ENCODE data around the gene CENPO. TPM values are rescaled to one million over a fixed set of nuclear protein-coding genes. Genes with fewer than 3 reads are reported as not detected.

The CENPO gene
- total and polyA plus RNA-seq, 5 donors from 2014 or later = 1.2 to 9.2 (median 3.6) TPM

DNA sequence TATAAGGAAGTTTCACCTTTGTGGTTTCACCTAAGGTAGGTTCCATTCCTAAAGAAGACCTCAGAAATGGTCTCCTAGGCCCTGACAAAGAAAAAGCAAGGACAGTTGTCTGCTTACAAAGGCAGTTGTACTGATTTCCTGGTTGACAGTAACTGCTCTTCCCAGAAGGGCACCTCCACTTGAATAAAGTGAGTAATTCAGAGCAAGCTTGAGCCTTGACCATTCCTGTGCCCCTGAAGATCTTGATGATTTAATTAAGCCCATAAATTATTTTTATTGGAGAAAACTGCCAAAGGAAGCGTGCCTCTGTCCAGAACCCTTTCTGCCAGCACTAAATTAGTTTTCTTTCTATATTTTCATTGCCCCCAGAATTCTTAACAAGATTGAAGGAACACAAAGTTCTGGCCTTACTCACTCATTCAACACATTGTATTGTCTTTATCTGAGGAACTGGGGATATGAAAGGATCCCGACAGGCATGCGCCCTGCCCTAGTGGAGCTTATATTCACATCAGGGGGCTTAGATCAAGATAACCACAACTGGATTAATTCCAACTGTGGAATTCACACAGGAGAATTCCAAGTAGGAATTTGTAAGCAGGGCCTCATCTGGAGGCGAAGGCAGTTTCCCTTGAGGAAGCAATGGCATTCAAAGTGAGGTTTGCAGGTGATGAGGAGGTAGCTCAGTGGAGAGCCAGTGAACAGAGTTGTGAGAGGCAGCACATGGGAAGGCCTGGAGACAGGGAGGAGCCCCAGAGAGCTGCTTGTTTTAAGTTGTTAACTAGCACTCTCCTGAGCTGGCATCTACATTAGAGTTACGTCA, 21.2 kb upstream of the CENPO start:
- H3K27me3 ChIP-seq (ENCODE audit: control insufficient read depth, insufficient read depth, low read length) = no peaks in the 10 kb centered on the region
- H3K27ac ChIP-seq (ENCODE audit: insufficient read depth, low read length, poor library complexity, severe bottlenecking) = no peak overlapping the region
- DNase-seq = no peak
- no peak overlapping the region for H3K4me3 ChIP-seq (ENCODE audit: low read depth, low read length)
- H3K9me3 ChIP-seq (ENCODE audit: control insufficient read depth in 2 of 2, low read length in 2 of 2) = no peaks in the 10 kb centered on the region
- Mint-ChIP-seq H3K9me3 (no peaks in the 10 kb centered on the region), H3K27me3 (no peaks in the 10 kb centered on the region), H3K36me3 (peaks cover 13% of the 10 kb centered on the region), H3K4me1 (peaks cover 0 to 6% (median 3%) of the 10 kb centered on the region in 4 donors), H3K4me3 (no peak overlapping the region), H3K27ac (peak overlapping the region in 2 of 3 donors; percentile 35 to 46)
- no peaks in the 10 kb centered on the region for H3K4me1 ChIP-seq (ENCODE audit: control insufficient read depth, insufficient read depth, low read length, poor library complexity, severe bottlenecking)
- no peak for ATAC-seq (ENCODE audit: low read depth in 2 of 2)
- H3K36me3 ChIP-seq (ENCODE audit: control insufficient read depth, insufficient read depth, low read length) = peaks cover 25% of the 10 kb centered on the region

DNA sequence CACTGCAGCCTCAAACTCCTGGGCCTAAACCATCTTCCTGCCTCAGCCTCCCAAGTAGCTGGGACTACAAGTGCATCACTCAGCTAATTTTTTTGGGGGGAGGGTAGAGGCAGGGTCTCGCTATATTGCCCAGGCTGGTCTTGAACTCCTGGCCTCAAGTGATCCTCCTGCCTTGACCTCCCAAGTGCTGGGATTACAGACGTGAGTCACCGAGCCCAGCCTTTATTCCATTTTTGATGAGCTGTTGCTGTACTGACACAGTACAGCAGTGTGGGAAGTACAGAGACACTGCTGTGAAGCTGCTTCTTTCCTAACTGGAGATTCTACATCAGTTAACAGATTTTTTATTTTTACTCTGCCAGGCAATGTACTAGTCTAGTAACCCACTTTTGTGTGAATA, 18.9 kb upstream of the CENPO start:
- no peak overlapping the region for H3K4me3 ChIP-seq (ENCODE audit: low read depth, low read length)
- H3K9me3 ChIP-seq (ENCODE audit: control insufficient read depth in 2 of 2, low read length in 2 of 2) = no peaks in the 10 kb centered on the region
- peaks cover 0 to 6% (median 2%) of the 10 kb centered on the region in 4 donors for H3K4me1 Mint-ChIP-seq
- no peaks in the 10 kb centered on the region for H3K9me3 Mint-ChIP-seq
- peaks cover 5% of the 10 kb centered on the region for H3K27me3 Mint-ChIP-seq
- H3K4me1 ChIP-seq (ENCODE audit: control insufficient read depth, insufficient read depth, low read length, poor library complexity, severe bottlenecking) = no peaks in the 10 kb centered on the region
- no peak overlapping the region for H3K4me3 Mint-ChIP-seq
- H3K27me3 ChIP-seq (ENCODE audit: control insufficient read depth, insufficient read depth, low read length) = no peaks in the 10 kb centered on the region
- H3K27ac Mint-ChIP-seq = no peak overlapping the region
- no peak overlapping the region for H3K27ac ChIP-seq (ENCODE audit: insufficient read depth, low read length, poor library complexity, severe bottlenecking)
- peaks cover 10% of the 10 kb centered on the region for H3K36me3 Mint-ChIP-seq
- no peak for DNase-seq
- H3K36me3 ChIP-seq (ENCODE audit: control insufficient read depth, insufficient read depth, low read length) = peaks cover 8% of the 10 kb centered on the region
- ATAC-seq (ENCODE audit: low read depth in 2 of 2) = no peak

DNA sequence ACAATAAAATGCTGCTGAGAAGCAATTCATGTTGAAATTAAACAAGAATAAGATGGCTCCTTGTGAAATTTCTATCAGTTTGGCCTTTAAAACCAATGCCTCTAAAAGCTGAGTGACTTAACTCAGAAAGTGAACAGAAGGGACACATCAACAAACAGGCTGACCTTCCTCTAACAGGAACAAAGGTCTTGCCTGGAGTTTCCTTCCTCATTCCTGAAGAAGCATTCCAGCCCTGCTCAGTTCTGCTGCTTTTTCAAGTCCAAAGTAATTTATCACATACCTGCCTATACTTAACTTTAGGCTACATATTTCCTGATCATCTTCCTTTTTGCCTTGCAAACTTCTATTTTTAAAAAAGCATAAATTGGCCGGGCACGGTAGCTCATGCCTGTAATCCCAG, 14.1 kb upstream of the CENPO start:
- Histone ChIP-seq H3K27ac (ENCODE audit: insufficient read depth, low read length, poor library complexity, severe bottlenecking) (no peak overlapping the region), H3K4me1 (ENCODE audit: control insufficient read depth, insufficient read depth, low read length, poor library complexity, severe bottlenecking) (no peaks in the 10 kb centered on the region), H3K36me3 (ENCODE audit: control insufficient read depth, insufficient read depth, low read length) (no peaks in the 10 kb centered on the region), H3K27me3 (ENCODE audit: control insufficient read depth, insufficient read depth, low read length) (peaks cover 3% of the 10 kb centered on the region), H3K9me3 (ENCODE audit: control insufficient read depth in 2 of 2, low read length in 2 of 2) (no peaks in the 10 kb centered on the region), H3K4me3 (ENCODE audit: low read depth, low read length) (no peak overlapping the region)
- Mint-ChIP-seq H3K36me3 (peaks cover 6% of the 10 kb centered on the region), H3K27me3 (peaks cover 11% of the 10 kb centered on the region), H3K4me1 (peaks cover 0 to 6% (median 0%) of the 10 kb centered on the region in 4 donors), H3K27ac (no peak overlapping the region), H3K9me3 (peaks cover 0 to 2% (median 0%) of the 10 kb centered on the region in 7 donors), H3K4me3 (peak overlapping the region in 1 of 4 donors; percentile 27)
- ATAC-seq (ENCODE audit: low read depth in 2 of 2) (no peak), DNase-seq (no peak)

DNA sequence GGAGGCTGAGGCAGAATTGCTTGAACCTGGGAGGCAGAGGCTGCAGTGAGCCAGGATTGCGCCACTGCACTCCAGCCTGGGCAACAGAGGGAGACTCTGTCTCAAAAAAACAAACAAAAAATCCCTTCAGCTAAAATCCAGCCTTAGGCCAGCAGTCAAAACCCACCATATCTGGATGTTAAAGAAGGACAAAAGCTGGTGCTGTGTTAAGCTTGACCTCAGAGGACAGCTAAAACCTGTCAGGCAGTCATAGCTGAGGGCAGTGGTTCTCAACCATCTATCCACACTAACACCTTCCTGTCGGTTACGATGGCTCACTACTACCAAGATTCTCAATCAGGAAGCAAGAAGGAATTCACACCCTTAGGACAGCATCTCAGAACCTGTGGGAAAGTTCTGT, 9.6 kb upstream of the CENPO start:
- ATAC-seq (ENCODE audit: low read depth in 2 of 2) = no peak
- Histone ChIP-seq H3K9me3 (ENCODE audit: control insufficient read depth in 2 of 2, low read length in 2 of 2) (no peaks in the 10 kb centered on the region), H3K36me3 (ENCODE audit: control insufficient read depth, insufficient read depth, low read length) (no peaks in the 10 kb centered on the region), H3K4me1 (ENCODE audit: control insufficient read depth, insufficient read depth, low read length, poor library complexity, severe bottlenecking) (no peaks in the 10 kb centered on the region), H3K27me3 (ENCODE audit: control insufficient read depth, insufficient read depth, low read length) (peaks cover 3% of the 10 kb centered on the region), H3K27ac (ENCODE audit: insufficient read depth, low read length, poor library complexity, severe bottlenecking) (no peak overlapping the region), H3K4me3 (ENCODE audit: low read depth, low read length) (no peak overlapping the region)
- Mint-ChIP-seq H3K4me1 (no peaks in the 10 kb centered on the region), H3K9me3 (peaks cover 0 to 2% (median 0%) of the 10 kb centered on the region in 7 donors), H3K27ac (no peak overlapping the region), H3K4me3 (no peak overlapping the region), H3K27me3 (peaks cover 6% of the 10 kb centered on the region), H3K36me3 (peaks cover 7% of the 10 kb centered on the region)
- DNase-seq = no peak

DNA sequence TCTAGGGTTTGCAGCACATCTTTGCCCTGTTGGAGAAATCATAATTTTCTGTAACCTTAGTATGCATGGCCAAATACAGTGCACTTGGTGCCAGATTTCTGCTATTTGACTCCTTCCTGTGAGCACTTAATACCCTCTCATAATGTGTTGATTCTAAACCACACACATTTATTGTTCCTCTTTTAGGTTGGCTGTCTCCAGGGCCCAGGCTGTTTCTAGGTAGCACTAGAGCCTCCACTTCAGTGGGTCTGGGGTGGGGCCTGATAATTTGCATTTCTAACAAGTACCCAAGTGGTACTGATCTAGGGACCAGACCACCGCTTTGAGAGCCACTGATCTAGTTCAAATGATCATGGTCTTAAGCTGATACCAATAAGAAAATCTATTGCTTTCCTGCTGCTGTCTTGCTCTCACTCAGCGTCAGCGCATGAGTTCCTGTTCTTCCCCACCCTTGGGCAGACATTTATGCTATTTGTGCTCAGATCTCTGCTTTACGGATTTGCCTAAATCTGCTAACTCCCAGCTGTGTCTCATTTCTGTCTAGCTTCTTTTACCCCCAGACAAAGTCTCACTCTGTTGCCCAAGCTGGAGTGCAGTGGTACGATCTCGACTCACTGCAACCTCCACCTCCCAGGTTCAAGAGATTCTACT, 7.4 kb upstream of the CENPO start:
- no peak overlapping the region for H3K4me3 Mint-ChIP-seq
- peak; percentile 50 to 58 for ATAC-seq (ENCODE audit: low read depth in 2 of 2)
- Histone ChIP-seq H3K4me3 (ENCODE audit: low read depth, low read length) (no peak overlapping the region), H3K27ac (ENCODE audit: insufficient read depth, low read length, poor library complexity, severe bottlenecking) (no peak overlapping the region), H3K9me3 (ENCODE audit: control insufficient read depth in 2 of 2, low read length in 2 of 2) (no peaks in the 10 kb centered on the region), H3K4me1 (ENCODE audit: control insufficient read depth, insufficient read depth, low read length, poor library complexity, severe bottlenecking) (no peaks in the 10 kb centered on the region), H3K27me3 (ENCODE audit: control insufficient read depth, insufficient read depth, low read length) (peaks cover under 1% of the 10 kb centered on the region), H3K36me3 (ENCODE audit: control insufficient read depth, insufficient read depth, low read length) (peaks cover 5% of the 10 kb centered on the region)
- H3K4me1 Mint-ChIP-seq = peaks cover 0 to 4% (median 0%) of the 10 kb centered on the region in 4 donors
- H3K27me3 Mint-ChIP-seq = peaks cover 6% of the 10 kb centered on the region
- H3K27ac Mint-ChIP-seq = no peak overlapping the region
- peaks cover 0 to 2% (median 0%) of the 10 kb centered on the region in 7 donors for H3K9me3 Mint-ChIP-seq
- DNase-seq = no peak
- peaks cover 14% of the 10 kb centered on the region for H3K36me3 Mint-ChIP-seq

DNA sequence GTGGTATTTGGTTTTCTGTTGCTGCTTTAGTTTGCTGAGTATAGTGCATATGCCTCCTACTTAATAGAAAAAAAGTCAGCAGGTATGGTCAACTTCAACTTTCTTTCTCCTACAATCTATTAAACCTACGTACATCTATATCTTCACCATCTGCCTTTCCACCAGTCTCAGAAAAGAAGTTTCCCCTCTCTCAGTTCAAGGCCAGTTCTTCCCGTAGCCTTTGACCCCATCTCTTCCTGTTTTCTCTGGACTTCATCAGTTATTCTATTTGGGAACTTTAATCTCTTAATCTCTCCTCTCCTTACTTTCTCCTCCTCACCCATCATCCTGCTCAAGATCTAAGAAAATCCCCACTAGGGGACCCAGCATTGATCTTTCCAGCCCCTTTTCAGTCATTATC, 5.7 kb upstream of the CENPO start:
- H3K4me1 ChIP-seq (ENCODE audit: control insufficient read depth, insufficient read depth, low read length, poor library complexity, severe bottlenecking) = peaks cover 5% of the 10 kb centered on the region
- H3K36me3 ChIP-seq (ENCODE audit: control insufficient read depth, insufficient read depth, low read length) = peaks cover 5% of the 10 kb centered on the region
- Mint-ChIP-seq H3K36me3 (peaks cover 11% of the 10 kb centered on the region), H3K4me1 (peaks cover 3 to 9% (median 4%) of the 10 kb centered on the region in 4 donors), H3K27ac (no peak overlapping the region), H3K9me3 (no peaks in the 10 kb centered on the region), H3K27me3 (peaks cover 1% of the 10 kb centered on the region), H3K4me3 (no peak overlapping the region)
- no peaks in the 10 kb centered on the region for H3K27me3 ChIP-seq (ENCODE audit: control insufficient read depth, insufficient read depth, low read length)
- H3K4me3 ChIP-seq (ENCODE audit: low read depth, low read length) = no peak overlapping the region
- DNase-seq = no peak
- no peaks in the 10 kb centered on the region for H3K9me3 ChIP-seq (ENCODE audit: control insufficient read depth in 2 of 2, low read length in 2 of 2)
- no peak overlapping the region for H3K27ac ChIP-seq (ENCODE audit: insufficient read depth, low read length, poor library complexity, severe bottlenecking)
- no peak for ATAC-seq (ENCODE audit: low read depth in 2 of 2)

DNA sequence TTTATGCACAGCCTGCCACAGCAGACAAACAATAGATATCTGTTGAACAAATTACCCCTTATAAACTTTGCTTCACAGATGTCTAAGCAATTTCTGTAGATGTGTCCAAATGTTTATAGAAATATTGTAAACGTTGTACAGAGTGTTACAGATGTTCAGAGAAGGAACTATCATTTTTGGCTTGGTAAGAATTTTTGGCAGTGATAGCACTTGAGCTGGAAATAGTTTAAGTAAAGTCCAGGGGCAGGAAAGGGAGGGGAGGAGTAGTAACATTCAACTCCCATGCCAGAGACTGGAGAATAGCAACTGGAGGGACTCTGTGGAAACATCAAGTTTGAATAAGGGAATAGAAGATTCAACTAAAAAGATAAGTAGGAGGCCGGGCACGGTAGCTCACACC, 4.4 kb upstream of the CENPO start:
- Mint-ChIP-seq H3K27me3 (no peaks in the 10 kb centered on the region), H3K27ac (no peak overlapping the region), H3K4me3 (peak overlapping the region in 1 of 4 donors; percentile 20), H3K4me1 (peaks cover 3 to 18% (median 10%) of the 10 kb centered on the region in 4 donors), H3K9me3 (peaks cover 0 to 2% (median 0%) of the 10 kb centered on the region in 7 donors), H3K36me3 (peaks cover 11% of the 10 kb centered on the region)
- DNase-seq (no peak), ATAC-seq (ENCODE audit: low read depth in 2 of 2) (no peak)
- H3K4me1 ChIP-seq (ENCODE audit: control insufficient read depth, insufficient read depth, low read length, poor library complexity, severe bottlenecking) = peaks cover 13% of the 10 kb centered on the region
- no peaks in the 10 kb centered on the region for H3K9me3 ChIP-seq (ENCODE audit: control insufficient read depth in 2 of 2, low read length in 2 of 2)
- H3K27me3 ChIP-seq (ENCODE audit: control insufficient read depth, insufficient read depth, low read length) = no peaks in the 10 kb centered on the region
- no peak overlapping the region for H3K27ac ChIP-seq (ENCODE audit: insufficient read depth, low read length, poor library complexity, severe bottlenecking)
- peaks cover 5% of the 10 kb centered on the region for H3K36me3 ChIP-seq (ENCODE audit: control insufficient read depth, insufficient read depth, low read length)
- H3K4me3 ChIP-seq (ENCODE audit: low read depth, low read length) = no peak overlapping the region
